ENCODE data around the gene YEATS2.
"Not testable (repeated sequence)": the region's sequence is repeated elsewhere in the genome, so short reads cannot be mapped to it uniquely, and the experiment has no call there.

Gene YEATS2

DNA sequence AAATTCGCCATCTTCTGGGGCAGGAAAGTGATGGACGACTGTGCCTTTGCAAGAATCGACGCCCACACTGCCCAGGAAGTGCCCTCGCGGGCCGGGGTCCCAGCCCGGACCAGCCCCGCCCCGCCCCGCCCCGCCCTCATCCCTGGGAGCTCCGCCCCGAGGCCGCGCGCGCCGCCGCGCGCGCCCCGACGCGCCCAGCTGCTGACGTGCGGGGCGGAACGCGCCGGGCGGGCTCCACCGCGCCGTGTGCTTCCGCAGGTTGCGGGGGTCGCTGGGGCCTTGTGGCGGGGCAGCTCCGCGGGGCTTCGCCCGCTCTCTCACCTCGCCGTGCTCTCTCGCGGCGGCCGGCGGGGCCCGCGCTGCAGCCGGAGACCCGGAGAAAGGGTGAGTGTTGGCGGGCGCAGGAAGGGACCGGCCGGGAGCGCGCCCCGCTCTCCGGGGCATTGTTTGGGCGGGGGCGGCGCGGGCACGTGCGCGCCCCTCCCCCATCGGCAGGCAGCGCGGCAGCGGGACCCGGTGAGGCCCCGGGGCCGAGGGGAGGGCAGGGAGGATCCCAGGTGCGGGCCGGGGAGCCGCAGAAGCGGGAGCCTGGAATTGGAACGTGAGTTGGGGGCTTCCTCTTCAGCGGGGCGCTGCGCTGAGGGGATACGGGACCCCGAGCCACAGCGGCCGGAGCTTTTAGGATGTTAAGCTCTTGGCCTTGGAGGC is at the start of gene YEATS2:
YEATS2 (plus strand) TSS at position 188 of the 708 bp plus-strand sequence. CDS start 17,366 bp downstream, outside the sequence.
- peak; percentile 73 for DNase-seq

DNA sequence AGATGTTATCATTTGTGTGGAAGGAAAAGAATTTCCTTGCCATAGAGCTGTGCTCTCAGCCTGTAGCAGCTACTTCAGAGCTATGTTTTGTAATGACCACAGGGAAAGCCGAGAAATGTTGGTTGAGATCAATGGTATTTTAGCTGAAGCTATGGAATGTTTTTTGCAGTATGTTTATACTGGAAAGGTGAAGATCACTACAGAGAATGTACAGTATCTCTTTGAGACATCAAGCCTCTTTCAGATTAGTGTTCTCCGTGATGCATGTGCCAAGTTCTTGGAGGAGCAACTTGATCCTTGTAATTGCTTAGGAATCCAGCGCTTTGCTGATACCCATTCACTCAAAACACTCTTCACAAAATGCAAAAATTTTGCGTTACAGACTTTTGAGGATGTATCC is 47.0 kb upstream of the YEATS2 start:
- no peak for DNase-seq

DNA sequence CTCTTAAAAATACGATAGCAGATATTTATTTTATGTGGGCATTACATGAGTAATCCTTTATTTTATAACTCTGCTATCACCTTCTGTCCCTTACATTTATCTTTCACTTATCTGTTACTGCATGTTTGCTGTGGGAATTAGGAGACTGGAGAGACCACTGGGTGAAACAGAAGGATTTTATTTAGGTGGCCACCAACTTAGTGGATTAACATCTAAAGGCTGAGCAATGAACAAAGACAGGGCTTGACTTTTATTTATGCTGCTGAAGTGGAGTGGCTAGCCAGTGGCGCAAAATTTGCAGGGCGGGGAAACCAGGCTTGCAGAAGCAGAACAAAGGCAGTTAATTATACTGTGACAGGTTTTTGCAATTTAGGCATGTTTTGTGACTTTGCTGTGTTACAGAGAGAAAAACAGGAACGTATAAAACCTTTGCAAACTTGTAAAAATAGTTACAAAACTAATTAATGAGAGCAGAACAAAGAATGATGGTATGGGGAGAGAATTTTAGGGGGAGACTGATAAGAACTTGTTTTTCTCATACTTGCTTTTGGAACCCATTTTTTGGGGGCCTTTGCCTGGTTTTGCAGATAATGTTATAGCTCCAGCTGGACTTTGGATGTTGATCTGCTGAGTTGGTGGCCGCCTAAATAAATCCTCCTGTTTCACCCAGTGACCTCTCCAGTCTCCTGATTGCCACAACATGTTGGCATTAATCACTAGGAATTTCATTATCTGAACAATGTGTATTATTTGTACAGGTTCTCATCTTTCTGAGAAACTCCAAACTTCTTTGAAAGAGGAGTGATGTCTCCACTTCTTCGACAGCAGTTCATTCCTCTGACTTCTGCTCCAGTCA is 44.2 kb upstream of the YEATS2 start:
- DNase-seq, result no peak

DNA sequence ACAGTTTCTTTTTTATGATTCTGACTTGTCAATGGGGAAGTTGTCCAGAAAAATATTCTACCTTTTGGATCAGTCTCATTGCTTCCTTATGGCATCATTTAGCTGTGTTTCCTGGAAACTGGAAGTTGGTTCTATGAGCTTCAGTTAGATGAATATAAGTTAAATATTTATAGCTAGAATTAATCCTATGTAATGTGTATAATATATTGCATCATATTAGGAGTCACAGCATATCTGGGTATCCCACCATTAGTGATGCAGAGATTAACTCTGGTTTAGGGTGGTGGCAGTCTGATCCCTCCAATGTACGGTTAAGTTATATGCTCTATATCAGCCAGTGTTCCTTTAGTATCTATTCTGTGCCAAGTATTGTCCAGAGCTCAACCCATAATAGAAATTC is 42.9 kb upstream of the YEATS2 start:
- DNase-seq, result no peak

DNA sequence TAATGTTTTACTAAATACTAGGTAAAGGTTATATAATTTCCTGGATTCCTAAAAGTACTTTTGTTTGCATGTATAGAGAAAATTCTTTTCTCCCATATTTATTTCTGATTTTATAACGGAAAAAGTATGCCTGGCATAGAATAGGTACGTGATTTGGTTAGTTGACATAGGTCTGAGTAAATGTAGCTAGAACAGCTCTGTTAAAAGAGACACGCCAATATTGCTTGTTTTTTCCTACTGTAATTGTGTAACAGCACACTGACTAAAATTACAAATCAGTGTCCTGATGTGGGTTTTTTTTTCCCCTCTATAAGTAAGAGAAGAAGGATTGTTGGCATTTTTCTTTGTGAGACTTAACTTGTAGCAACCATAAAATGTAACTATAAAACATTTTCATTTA is 35.5 kb upstream of the YEATS2 start:
- no peak for DNase-seq

DNA sequence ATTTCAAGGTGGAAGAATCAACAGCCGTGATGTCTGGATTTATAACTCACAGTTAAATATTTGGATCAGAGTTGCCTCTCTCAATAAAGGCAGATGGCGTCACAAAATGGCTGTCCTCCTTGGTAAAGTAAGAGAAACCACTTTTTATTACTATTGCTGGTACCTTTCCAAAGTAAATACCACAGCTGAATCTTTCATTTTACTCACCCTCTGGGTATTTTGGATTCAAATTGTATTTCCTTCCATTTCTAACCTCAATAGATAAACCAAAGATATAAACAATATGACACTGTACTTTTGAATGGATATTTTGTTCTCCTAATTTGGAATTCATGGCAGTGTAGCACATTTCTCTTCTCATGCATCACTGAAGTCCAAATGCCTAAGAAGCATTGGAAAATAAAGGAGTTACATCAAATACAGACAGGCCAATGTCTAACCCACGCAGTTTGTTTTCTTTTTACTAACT is 32.6 kb upstream of the YEATS2 start:
- no peak for DNase-seq

DNA sequence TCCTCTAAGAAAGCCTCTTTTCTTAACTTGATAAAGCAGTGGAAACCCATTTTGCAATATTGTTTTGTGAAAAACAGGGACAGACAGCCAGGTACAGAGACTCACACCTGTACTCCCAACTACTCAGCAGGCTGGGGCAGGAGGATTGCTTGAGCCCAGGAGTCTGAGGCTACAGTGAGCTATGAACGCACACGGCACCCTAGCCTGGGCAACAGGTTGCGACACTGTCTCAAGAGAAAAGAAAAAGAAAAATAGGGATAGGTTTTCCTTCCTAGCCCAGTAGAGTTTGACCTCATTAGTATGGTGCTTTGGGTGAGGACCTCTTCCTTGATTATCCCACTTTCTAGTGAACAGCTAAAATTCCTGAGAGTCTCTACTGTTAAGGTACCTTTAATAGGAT is 17.5 kb upstream of the YEATS2 start:
- DNase-seq, result no peak

DNA sequence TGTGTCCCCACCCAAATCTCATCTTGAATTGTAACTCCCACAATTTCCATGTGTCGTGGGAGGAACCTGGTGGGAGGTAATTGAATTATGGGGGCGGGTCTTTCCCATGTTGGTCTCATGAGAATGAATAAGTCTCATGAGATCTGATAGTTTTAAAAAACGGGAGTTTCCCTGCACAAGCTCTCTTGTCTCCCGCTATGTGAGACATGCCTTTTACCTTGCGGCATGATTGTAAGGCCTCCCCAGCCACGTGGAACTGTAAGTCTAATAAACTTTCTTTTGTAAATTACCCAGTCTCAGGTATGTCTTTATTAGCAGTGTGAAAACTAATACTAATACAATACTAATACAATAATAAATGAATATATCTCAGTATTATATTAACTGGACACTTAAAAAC is 9.9 kb upstream of the YEATS2 start:
- no peak for DNase-seq

DNA sequence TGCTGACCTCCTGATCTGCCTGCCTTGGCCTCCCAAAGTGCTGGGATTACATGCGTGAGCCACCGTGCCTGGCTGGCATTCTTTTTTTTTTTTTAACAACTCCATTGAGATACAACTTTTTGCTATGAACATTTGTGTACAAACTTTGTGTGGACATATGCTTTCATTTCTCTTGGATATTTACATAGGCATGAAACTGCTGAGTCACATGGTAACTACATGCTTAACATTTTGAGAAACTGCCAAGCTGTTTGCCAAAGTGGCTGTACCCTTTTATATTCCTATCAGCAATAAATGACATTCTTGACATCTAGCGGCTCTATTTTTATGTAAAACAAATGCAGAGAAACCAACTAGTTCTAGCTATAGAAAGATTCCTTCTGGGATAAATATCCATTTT is 8.7 kb upstream of the YEATS2 start:
- DNase-seq, result no peak

DNA sequence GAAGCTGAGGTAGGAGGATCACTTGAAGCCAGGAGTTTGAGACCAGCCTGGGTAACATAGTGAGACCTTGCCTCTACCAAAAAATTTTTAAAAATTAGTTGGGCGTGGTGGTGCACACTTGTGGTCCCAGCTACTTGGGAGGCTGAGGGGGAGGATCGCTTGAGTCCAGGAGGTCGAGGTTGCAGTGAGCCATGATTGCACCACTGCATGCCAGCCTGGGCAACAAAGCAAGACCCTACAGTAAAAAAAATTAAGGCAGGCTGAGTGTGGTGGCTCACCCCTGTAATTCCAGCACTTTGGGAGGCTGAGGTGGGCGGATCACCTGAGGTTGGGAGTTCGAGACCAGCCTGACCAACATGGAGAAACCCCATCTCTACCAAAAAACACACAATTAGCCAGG is 8.0 kb upstream of the YEATS2 start:
- DNase-seq, result not testable (repeated sequence)

DNA sequence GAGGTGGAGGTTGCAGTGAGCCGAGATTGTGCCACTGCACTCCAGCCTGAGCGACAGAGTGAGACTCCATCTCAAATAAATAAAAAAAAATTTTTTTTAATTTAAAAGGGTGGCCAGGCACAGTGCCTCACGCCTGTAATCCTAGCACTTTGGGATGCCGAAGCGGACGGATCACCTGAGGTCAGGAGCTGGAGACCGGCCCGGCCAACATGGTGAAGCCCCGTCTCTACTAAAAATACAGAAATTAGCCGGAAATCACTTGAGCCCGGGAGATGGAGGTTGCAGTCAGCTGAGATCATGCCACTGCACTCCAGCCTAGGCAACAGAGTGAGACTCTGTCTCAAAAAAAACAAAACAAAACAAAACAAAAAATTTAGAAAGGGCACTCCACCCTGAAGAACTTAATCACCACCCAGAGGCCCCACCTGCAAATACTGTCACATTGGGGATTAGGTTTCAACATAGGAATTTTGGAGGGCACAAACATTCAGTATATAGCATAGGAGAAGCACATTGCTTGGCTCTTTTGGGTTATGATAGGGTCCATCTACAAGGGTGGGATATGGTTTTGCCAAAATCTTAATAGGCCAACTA is 7.1 kb upstream of the YEATS2 start:
- no peak for DNase-seq

DNA sequence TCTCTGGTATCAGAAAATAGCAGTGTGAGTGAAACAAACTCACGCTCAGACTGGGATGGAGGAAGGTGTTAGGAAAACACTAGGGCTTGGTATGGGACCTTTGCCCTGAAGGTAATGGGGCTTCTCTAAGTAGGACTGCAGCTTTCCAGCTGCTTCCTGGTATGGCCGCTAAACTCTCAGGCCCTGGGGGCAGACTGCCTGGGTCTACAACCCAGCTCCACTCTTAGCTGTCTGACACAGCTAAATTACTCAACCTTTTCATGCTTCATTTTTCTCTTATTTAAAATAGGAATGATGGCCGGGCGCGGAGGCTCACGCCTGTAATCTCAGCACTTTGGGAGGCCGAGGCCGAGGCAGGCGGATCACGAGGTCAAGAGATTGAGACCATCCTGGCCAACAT is 5.2 kb upstream of the YEATS2 start:
- DNase-seq, result no peak

DNA sequence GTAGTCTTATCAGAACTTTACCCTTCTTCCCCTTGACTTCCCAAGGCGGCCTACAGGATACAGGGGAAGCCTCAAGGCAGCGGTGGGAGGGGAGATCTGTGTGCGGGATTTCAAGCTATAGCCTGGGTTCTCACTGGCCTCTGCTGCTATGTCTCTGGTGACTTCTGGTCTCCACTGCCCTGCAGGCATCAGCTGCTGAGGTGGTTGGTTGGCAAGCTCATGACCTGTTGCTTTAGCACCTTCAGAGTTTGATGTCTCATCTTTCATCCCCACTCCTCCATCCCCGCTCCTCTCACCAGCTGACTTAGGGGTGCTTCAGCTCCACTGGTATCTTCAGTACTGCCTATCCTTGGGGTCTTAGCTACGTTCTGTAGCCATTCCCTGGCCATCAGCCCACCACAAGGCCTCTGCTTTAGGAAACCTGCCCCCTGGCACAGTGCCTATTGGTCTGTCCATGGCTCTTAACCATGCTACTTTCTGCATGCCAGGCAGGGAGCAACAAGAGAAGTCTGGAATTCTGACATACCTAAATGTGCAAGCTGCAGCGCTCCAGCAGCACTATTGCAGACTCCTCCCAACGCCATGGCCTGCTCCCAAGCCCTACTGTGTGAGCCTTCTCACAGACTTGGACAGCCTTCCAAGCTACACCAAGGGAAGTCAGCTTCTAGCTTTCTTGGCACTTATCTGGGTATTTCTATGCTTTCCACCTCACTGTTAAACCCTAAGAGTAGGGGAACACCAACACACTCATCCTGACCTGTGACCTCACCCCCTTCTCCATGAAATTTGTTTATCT is 1.8 kb upstream of the YEATS2 start:
- no peak for DNase-seq

DNA sequence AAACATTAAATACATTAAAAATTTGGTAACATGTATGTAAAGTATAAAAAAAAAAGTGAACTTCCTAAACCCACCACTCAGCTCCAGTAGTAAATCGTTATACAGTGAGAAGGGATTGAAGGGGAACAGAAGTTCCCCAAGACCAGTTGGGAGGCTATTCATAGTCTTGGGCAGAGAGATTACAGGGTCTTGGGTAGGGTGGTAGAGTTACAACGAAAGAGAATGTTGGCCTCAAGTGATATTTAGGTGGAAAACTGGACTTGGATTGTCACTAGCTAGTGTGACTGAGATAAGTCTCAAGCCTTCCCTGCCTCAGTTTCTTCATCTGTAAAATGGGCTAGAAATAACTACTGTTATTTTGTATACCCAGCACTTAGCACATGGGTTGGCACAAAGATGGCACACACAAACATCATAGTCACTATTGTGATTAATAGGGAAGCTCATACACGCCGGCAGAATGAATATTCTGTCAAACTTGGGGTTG is 431 bp upstream of the YEATS2 start:
- no peak for DNase-seq

DNA sequence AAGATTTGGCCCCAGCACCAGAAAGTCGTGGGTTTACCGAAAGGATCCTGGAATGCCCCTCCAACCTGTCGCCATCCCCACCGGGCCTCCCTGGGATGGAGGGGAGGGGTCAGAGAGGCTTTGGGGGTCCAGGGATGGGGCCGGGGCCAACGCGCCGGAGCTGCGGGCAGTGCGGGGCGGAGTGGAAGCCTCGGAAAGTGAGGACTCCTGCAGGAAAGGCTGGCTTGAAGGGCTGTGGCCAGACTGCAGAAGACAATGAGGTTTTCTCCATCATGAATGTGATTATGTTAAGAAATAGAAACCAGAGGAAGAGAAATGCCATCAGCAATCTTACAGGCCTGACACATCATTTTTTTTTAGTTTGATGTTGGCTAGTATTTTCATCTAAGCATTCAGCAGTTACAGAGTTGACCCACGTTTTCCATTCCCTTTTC is 738 bp downstream of the YEATS2 start:
- no peak for DNase-seq

DNA sequence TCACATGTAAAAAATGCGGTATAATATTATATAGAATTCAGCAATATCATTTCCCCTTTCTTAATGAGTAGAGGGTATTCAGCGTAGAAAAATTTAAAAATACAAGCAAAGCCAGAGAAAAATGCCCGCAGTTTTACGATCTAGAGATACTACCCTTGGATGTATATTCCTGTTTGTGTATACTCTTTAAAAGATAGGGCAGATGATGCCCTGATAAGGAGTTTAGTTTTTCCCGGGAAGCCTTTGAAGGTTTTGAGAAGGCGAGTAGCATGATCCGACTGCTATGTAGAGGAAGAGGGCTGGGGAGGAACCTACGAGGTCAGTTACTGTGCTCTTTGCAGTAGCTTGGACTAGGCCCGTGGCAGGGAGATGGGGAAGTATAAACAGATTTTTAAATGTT is 1.2 kb downstream of the YEATS2 start:
- peak; percentile 6 for DNase-seq

DNA sequence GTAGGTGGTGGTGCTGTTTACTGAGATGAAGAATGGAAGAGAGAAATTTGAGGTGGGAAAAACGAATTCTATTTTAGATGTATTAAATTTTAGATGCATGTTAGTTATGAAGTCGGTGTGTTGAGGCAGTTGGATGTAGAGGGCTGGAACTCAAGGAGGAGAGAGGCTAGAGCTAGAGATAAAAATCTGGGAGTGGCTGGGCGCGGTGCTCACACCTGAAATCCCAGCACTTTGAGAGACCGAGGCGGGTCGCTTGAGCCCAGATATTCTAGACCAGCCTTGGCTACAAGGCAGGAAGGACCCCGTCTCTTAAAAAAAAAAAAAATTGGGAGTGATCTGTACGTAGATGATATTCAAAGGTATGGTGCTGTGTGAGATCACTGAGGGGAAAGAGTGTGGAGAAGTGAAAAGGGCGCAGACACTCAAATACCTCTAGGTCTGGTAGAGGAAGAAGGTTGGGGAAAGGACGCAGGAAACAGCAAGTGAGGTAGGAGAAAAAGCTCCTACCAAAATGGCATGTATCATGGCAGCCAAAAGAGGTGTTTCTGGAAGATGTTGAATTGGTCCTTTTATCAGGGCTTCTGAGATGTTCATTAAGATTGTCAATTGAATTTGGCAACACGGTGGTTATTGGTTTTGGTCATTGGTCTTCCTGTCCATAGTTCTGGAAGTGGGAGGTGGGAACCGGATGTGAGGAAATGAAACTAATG is 1.8 kb downstream of the YEATS2 start:
- DNase-seq, result no peak

DNA sequence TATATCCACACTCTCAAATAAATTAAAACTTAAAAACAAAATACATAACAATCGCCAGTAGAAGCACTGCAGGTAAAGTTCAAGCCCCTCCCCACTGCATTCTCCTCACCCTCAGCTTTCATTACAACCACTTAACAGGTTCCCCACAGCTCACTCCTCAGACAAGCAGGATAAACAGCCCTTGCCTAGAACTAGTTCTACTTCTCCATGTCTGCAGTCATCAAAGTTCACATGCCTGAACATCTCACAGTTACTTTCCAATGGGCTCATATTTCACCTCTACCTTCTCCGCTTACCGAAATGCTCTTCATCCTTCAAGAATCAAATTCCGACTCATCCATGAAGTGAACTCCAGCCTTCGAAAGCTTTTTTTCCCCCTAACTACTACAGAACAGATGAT is 4.1 kb downstream of the YEATS2 start:
- no peak for DNase-seq

DNA sequence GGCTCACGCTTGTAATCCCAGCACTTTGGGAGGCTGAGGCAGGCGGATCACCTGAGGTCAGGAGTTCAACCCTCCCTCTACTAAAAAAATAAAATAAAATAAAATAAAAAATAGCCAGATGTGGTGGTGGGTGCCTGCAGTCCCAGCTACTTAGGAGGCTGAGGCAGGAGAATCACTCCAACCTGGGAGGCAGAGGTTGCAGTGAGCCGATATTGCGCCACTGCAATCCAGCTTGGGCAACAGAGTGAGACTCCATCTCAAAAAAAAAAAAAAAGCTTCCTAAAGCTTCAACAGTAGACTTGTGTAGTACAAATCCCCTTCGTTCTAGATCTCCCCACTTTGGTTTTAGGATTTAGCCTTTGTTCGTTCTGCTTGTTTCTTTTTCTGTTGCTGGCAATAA is 6.3 kb downstream of the YEATS2 start:
- DNase-seq, result not testable (repeated sequence)

DNA sequence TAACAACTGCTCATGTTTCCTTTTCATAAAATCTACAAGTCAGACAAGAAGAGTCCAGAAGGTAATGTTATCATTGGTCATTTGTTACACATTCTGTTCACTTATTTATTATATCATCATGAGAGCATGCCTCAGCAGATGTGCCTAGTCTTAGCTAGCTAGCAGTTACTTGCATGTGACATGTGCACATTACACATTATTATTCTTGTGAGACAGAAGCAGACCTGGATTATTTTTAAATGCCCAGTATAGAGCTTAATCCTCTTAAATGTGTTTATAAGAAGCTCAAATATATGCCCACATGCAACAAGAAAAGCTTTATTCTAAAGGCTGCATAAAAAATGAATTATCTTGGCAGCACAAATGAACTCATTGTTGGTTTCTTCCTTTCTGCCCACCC is 12.6 kb downstream of the YEATS2 start:
- no peak for DNase-seq

DNA sequence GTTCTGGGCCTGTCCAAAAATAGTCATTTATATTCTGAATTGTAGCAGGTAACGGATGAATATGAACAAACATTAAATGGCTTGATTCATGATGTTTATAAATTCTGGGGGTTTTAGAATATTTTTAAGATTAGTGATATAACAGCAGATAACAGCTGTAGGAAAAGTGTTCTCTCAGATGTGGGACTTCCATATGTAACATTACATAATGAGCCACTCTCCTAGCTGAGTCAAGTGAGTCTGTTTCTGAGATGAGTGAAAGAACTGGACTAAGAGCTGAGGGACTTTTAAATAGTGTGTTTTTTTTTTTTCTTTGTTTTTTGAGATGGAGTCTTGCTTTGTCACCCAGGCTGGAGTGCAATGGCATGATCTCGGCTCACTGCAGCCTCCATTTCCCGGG is 13.9 kb downstream of the YEATS2 start:
- DNase-seq, result no peak

DNA sequence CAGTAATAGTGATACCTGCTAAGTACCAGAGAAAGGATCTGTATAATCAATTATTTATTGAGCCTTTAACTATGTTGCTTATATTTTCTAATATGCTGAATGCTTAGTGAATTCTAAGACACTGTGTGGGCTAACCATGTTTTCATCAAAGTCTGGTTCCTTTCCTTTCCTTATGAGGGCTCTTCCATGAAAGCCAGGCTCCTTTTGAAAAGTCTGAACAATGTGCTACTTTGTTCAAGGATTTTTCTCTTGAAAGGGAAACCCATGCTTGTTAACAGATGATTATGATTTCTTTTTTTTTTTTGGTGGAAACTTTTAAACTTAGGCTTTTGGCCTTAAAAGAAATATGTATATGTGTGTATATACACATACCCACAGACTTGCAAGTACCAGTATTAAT is 17.0 kb downstream of the YEATS2 start:
- no peak for DNase-seq

Data from CD4-positive, alpha-beta T cell treated with Interleukin-6 for 4 hours (primary cell).